ENCODE data around the gene DNAJC28. TPM values are rescaled to one million over a fixed set of nuclear protein-coding genes. Genes with fewer than 3 reads are reported as not detected.
A peak's percentile ranks its signal among the peaks of the same experiment; 100 is the strongest.

DNAJC28 gene
- total and polyA plus RNA-seq, 9 of the 15 experiments (the other 6 are each of a cell fraction or from before 2014, with no cell fraction given), result 0.68 to 2.5 (median 1.1) TPM

GRCh38 chr21:33491373-33492102, at the start of gene DNAJC28 (continued):
- TF ChIP-seq TBP (optimal IDR thresholded peaks at IDR 0.05; ENCODE audit: low read depth, low read length) (peak; percentile 56), SNRNP70 (optimal IDR thresholded peaks at IDR 0.05; ENCODE audit: low read depth, low read length) (no peak), NR2F6 (CRISPR knock-in tag; IDR thresholded peaks at IDR 0.05) (0 out of 2 replicates have a peak, but pooled peaks have one; percentile 49), DMBX1 (CRISPR knock-in tag; IDR thresholded peaks at IDR 0.05; ENCODE audit: borderline replicate concordance) (peak; percentile 65), GABPA (tag; conservative IDR thresholded peaks at IDR 0.05; ENCODE audit: low read depth) (peak; percentile 66), ZKSCAN8 (CRISPR knock-in tag; IDR thresholded peaks at IDR 0.05) (no peak), ZNF75A (CRISPR knock-in tag; IDR thresholded peaks at IDR 0.05) (no peak), NUFIP1 (IDR thresholded peaks at IDR 0.05; ENCODE audit: partially characterized antibody) (peak; percentile 55), ATF1 (CRISPR knock-in tag; IDR thresholded peaks at IDR 0.05) (no peak), ATF1 (tag; IDR thresholded peaks at IDR 0.05) (peak; percentile 86), TBL1XR1 (IDR thresholded peaks at IDR 0.05; ENCODE audit: low read length in 2 of 2) (no peak; a peak in 1 of 4 replicates), HIVEP1 (CRISPR knock-in tag; IDR thresholded peaks at IDR 0.05) (no peak), ZFPM2 (CRISPR knock-in tag; IDR thresholded peaks at IDR 0.05) (peak; percentile 67; the same call in 1 of the 2 replicates), ZNF408 (CRISPR knock-in tag; IDR thresholded peaks at IDR 0.05; ENCODE audit: low read depth) (no peak), PCBP2 (IDR thresholded peaks at IDR 0.05; ENCODE audit: low read depth, low read length, poor library complexity, severe bottlenecking) (no peak), MLLT1 (IDR thresholded peaks at IDR 0.05) (no peak)
- TF ChIP-seq, protein P1, sequence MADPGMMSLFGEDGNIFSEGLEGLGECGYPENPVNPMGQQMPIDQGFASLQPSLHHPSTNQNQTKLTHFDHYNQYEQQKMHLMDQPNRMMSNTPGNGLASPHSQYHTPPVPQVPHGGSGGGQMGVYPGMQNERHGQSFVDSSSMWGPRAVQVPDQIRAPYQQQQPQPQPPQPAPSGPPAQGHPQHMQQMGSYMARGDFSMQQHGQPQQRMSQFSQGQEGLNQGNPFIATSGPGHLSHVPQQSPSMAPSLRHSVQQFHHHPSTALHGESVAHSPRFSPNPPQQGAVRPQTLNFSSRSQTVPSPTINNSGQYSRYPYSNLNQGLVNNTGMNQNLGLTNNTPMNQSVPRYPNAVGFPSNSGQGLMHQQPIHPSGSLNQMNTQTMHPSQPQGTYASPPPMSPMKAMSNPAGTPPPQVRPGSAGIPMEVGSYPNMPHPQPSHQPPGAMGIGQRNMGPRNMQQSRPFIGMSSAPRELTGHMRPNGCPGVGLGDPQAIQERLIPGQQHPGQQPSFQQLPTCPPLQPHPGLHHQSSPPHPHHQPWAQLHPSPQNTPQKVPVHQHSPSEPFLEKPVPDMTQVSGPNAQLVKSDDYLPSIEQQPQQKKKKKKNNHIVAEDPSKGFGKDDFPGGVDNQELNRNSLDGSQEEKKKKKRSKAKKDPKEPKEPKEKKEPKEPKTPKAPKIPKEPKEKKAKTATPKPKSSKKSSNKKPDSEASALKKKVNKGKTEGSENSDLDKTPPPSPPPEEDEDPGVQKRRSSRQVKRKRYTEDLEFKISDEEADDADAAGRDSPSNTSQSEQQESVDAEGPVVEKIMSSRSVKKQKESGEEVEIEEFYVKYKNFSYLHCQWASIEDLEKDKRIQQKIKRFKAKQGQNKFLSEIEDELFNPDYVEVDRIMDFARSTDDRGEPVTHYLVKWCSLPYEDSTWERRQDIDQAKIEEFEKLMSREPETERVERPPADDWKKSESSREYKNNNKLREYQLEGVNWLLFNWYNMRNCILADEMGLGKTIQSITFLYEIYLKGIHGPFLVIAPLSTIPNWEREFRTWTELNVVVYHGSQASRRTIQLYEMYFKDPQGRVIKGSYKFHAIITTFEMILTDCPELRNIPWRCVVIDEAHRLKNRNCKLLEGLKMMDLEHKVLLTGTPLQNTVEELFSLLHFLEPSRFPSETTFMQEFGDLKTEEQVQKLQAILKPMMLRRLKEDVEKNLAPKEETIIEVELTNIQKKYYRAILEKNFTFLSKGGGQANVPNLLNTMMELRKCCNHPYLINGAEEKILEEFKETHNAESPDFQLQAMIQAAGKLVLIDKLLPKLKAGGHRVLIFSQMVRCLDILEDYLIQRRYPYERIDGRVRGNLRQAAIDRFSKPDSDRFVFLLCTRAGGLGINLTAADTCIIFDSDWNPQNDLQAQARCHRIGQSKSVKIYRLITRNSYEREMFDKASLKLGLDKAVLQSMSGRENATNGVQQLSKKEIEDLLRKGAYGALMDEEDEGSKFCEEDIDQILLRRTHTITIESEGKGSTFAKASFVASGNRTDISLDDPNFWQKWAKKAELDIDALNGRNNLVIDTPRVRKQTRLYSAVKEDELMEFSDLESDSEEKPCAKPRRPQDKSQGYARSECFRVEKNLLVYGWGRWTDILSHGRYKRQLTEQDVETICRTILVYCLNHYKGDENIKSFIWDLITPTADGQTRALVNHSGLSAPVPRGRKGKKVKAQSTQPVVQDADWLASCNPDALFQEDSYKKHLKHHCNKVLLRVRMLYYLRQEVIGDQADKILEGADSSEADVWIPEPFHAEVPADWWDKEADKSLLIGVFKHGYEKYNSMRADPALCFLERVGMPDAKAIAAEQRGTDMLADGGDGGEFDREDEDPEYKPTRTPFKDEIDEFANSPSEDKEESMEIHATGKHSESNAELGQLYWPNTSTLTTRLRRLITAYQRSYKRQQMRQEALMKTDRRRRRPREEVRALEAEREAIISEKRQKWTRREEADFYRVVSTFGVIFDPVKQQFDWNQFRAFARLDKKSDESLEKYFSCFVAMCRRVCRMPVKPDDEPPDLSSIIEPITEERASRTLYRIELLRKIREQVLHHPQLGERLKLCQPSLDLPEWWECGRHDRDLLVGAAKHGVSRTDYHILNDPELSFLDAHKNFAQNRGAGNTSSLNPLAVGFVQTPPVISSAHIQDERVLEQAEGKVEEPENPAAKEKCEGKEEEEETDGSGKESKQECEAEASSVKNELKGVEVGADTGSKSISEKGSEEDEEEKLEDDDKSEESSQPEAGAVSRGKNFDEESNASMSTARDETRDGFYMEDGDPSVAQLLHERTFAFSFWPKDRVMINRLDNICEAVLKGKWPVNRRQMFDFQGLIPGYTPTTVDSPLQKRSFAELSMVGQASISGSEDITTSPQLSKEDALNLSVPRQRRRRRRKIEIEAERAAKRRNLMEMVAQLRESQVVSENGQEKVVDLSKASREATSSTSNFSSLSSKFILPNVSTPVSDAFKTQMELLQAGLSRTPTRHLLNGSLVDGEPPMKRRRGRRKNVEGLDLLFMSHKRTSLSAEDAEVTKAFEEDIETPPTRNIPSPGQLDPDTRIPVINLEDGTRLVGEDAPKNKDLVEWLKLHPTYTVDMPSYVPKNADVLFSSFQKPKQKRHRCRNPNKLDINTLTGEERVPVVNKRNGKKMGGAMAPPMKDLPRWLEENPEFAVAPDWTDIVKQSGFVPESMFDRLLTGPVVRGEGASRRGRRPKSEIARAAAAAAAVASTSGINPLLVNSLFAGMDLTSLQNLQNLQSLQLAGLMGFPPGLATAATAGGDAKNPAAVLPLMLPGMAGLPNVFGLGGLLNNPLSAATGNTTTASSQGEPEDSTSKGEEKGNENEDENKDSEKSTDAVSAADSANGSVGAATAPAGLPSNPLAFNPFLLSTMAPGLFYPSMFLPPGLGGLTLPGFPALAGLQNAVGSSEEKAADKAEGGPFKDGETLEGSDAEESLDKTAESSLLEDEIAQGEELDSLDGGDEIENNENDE (IDR thresholded peaks at IDR 0.05; ENCODE audit: low read depth, low read length), result no peak

Measured in K562 (cell line).